Stimulated activated CD8-positive, alpha-beta memory T cell treated with anti-CD3 and anti-CD28 coated beads, Interleukin-15, amount 100 ng/mL, for 1 hour (primary cell): ENCODE results near the gene GAB1.

Experiments used
- DNase-seq: peaks from one replicate; pipeline ENCODE4 v3.0.0-alpha.2; 2020; ENCODE audit warnings: low read depth

The GAB1 gene

GRCh38 chr4:143358923-143359643 is 22.4 kb downstream of the GAB1 start:
- DNase-seq: no peak

- no peak for DNase-seq
Observed at GRCh38 chr4:143359644-143360193, 23.0 kb downstream of the GAB1 start.

- no peak for DNase-seq
Observed at GRCh38 chr4:143360838-143361625, 24.4 kb downstream of the GAB1 start.

GRCh38 chr4:143362349-143363046 is 25.8 kb downstream of the GAB1 start:
- no peak for DNase-seq

GRCh38 chr4:143363332-143363731 is 26.7 kb downstream of the GAB1 start:
- DNase-seq: no peak

- no peak for DNase-seq
Observed at GRCh38 chr4:143364063-143364462, 27.4 kb downstream of the GAB1 start.

- no peak for DNase-seq
Observed at GRCh38 chr4:143367863-143368262, 31.2 kb downstream of the GAB1 start.

GRCh38 chr4:143369552-143369951 is 32.9 kb downstream of the GAB1 start:
- no peak for DNase-seq

GRCh38 chr4:143372093-143372915 is 35.6 kb downstream of the GAB1 start:
- DNase-seq: no peak

- no peak for DNase-seq
Observed at GRCh38 chr4:143374255-143374654, 37.6 kb downstream of the GAB1 start.

- no peak for DNase-seq
Observed at GRCh38 chr4:143374771-143375170, 38.1 kb downstream of the GAB1 start.

- no peak for DNase-seq
Observed at GRCh38 chr4:143375326-143376073, 38.8 kb downstream of the GAB1 start.

- no peak for DNase-seq
Observed at GRCh38 chr4:143377611-143378099, 41.0 kb downstream of the GAB1 start.

GRCh38 chr4:143380629-143381028 is 44.0 kb downstream of the GAB1 start:
- no peak for DNase-seq

- no peak for DNase-seq
Observed at GRCh38 chr4:143381189-143382118, 44.8 kb downstream of the GAB1 start.

GRCh38 chr4:143382596-143382995 is 45.9 kb downstream of the GAB1 start:
- no peak for DNase-seq

- DNase-seq: no peak
Observed at GRCh38 chr4:143383005-143383574, 46.4 kb downstream of the GAB1 start.

- DNase-seq: no peak
Observed at GRCh38 chr4:143384381-143384994, 47.8 kb downstream of the GAB1 start.

- DNase-seq: no peak
Observed at GRCh38 chr4:143386812-143387211, 50.1 kb downstream of the GAB1 start.
